Measurements from ENCODE around the gene SHE.
"Not testable (repeated sequence)": the region's sequence is repeated elsewhere in the genome, so short reads cannot be mapped to it uniquely, and the experiment has no call there.

Gene SHE

DNA sequence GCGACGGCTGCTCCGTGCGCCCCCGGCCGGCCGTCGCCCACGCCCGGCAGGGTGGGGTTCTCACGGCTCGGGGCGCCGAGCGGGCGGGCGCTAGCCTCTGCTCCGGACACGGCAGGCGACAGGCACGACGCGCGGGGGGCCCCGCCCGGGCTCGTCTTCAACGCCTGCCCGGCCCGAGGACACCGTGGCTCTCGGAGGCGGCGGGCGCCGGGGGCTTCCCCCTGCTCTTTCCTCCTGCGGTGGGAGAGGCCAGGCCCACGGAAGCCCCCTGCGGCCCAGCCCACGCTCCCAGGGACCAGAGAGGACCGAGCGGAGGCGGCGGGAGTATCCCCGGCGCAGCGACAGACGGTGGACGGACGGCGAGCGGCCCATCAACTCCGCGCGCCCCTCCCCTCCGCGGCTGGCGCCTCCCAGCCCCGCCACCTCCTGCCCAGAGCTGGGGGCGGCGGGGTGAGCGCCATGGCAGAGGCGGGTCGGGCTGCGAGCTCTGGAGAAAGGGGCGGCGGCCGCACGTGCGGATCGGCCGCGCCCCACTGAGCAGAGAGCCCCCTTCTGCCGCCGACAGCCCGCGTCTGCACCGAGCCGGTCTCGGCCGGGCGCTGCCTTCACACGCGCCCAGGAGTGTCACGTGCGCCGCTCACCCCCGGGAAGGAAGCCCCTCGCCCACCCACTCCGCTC lies at the start of gene SHE, which contains the start of gene TDRD10:
Gene SHE (minus strand): TSS at position 347 of the 678 bp plus-strand sequence. CDS start 386 bp downstream, outside the sequence.
Gene TDRD10 (plus strand): TSS at position 154 of the 678 bp plus-strand sequence. CDS start 4,685 bp downstream, outside the sequence.
- no peak for DNase-seq

DNA sequence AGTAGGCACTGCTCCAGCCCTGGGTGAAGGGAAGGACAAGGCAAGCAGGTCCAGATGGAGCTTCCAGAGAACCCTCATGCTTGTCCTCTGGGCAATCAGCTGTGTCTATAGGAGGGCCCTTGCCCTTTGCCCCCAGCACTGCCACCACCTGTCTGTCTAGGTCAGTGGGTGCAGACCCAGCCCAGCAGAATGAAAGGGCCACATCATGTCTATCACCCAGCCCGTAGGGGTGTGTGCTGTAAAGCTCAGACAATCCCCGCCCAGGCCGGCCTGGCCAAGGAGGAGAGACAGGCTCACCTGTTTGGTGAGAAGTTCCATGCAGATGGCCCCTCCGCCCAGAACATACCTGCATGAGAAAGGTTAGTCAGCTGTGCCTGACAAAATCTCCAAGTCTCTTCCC lies 49.3 kb upstream of the SHE start:
- DNase-seq: no peak

- no peak for DNase-seq
Measured at GRCh38 chr1:154550657-154551056, 48.4 kb upstream of the SHE start.

DNA sequence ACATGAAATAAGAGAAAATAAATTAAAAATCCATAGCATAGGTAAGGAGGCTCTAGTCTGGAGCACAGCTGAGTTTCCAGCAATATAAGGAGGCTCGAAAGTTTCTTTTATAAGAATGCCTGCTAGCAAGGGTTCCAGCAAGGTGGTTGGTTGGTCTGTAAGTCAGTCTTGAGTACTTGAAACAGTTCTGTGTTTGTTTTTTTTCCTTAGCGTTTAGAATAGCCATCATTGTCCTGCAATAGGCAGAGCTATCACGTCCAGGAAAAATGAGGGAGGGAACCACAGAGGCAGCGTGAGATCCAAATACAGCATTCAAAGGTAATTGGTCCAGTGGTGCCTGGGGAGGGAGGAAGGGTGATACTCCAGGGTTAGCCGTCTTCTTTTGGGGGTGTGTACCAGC lies 47.9 kb upstream of the SHE start:
- DNase-seq: no peak

- DNase-seq: no peak
Measured at GRCh38 chr1:154549202-154549770, 47.1 kb upstream of the SHE start.

GRCh38 chr1:154548028-154548427 lies 45.8 kb upstream of the SHE start:
- no peak for DNase-seq

DNA sequence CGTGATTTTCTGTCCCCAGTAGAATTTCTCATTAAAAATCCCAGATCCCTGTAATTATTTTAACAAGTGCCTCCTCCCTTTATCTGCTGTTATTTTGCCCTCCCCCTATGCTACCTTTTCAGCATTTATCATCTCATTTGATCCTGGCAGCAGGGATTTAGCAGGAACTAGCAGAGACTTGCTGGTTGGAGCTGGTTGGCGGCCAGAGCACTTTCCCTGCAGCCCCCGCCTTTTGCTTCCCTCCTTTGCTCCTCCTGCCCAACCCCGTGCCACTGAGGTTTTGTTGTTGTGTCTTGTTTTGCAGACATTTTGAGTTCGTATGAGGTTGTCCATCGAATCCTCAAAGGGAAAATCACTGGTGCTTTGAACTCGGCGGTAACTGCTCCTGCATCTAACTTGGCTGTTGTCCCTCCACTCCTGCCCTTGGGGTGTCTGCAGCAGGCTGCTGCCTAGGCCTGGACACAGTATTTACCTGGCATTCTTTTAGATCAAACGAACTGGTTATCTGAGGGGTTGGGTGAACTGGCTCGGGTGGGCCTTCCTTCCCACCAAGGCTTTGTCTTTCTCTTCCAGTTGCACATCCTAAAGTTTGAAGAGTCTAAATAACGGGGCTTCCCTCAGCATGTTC lies 45.0 kb upstream of the SHE start:
- DNase-seq: no peak

- peak; percentile 81 for DNase-seq
Measured at GRCh38 chr1:154546264-154547063, 44.3 kb upstream of the SHE start.

DNA sequence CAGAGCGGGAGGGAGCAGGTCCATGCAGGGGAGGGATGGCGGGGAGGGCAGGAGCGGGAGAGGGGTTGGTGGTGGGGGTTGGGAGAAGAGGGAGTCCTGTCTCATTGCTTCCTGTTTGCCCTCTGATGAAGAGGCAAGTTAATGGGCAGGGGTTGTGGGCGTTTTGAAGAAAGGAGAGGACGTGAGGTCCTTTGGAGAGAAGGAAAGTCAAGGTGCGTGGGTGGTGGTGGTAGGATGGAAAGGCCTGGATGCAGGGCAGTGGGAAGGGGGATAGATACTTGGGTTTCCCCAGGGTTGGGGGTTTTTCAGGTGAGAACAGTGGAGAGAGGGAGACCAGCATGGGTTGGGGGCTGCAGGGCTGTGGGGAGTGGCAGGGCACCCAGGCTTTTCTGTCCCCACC lies 39.0 kb upstream of the SHE start:
- no peak for DNase-seq

- no peak for DNase-seq
Measured at GRCh38 chr1:154539486-154540483, 37.6 kb upstream of the SHE start.

- DNase-seq: no peak
Measured at GRCh38 chr1:154536570-154536969, 34.4 kb upstream of the SHE start.

GRCh38 chr1:154533952-154534844 lies 32.0 kb upstream of the SHE start:
- DNase-seq: peak; percentile 53

DNA sequence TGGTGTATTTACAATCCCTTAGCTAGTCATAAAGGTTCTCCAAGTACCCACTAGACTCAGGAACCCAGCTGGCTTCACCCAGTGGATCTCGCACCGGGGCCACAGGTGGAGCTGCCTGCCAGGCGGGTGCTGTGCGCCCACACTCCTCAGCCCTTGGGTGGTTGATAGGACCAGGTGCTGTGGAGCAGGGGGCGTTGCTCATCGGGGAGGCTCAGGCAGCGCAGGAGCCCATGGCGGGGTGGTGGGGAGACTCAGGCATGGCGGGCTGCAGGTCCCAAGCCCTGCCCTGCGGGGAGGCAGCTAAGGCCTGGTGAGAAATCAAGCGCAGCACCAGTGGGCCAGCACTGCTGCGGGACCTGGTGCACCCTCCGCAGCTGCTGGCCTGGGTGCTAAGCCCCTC lies 29.7 kb upstream of the SHE start:
- DNase-seq: not testable (repeated sequence)

- DNase-seq: no peak
Measured at GRCh38 chr1:154529308-154529707, 27.1 kb upstream of the SHE start.

DNA sequence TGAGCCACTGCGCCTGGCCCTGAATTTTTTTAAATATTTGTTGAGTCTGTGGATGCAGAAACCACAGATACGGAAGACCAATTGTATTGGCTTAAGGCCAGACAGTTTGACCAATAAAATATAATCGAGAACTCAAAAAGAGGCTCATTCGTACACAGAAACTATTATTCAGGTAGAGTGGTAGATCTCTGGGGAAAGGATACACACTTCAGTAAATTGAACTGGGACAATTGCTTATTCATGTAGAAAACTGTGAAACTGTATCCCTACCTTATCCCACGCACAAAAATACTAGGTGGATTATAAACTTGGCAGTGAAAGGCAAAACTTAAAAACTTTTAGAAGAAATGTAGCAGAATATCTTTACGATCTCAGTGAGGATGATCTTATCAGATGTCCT lies 25.0 kb upstream of the SHE start:
- DNase-seq: no peak

- DNase-seq: no peak
Measured at GRCh38 chr1:154524881-154525280, 22.7 kb upstream of the SHE start.

GRCh38 chr1:154521695-154522094 lies 19.5 kb upstream of the SHE start:
- no peak for DNase-seq

- DNase-seq: no peak
Measured at GRCh38 chr1:154520333-154520732, 18.1 kb upstream of the SHE start.

DNA sequence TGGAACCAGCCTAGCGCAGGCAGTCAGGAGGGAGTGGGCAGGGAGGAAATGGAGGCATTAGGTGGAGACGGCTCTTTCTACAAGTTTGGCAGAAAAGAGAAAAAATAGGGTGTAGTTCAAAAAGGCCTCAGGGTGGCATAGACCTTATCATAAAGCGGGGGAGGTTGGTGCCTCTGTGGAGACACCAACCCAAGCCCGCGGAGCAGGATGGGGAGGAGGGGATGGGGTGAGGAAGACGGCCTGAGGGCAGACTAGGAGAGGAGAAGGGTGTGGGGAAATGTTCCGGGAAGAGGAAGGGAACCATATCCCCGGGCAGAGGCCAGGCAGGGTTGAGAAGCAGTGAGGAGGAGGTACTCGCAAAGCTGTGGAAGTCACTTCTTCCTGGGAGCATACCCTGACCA lies 17.4 kb upstream of the SHE start:
- no peak for DNase-seq

DNA sequence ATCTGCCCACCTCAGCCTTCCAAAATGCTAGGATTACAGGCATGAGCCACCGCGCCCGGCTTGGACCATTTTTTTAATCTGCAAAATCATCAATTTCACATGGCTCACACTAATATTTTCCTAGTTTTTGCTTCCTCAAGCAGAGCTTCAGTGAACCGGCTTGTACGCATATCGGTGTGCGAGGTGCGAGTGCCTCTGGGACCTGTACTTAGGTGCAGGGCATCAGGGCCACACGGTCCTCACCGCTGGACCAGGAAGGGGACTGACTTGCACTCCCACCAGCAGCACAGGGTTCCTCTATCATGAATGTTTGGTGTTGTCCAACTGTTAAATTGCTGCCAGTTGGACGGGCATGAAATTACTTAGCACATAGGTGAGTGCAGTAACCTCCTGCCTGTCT lies 15.4 kb upstream of the SHE start:
- no peak for DNase-seq

- DNase-seq: no peak
Measured at GRCh38 chr1:154514066-154514553, 11.9 kb upstream of the SHE start.
